Measurements from ENCODE around the gene CDC42BPB.

DNA sequence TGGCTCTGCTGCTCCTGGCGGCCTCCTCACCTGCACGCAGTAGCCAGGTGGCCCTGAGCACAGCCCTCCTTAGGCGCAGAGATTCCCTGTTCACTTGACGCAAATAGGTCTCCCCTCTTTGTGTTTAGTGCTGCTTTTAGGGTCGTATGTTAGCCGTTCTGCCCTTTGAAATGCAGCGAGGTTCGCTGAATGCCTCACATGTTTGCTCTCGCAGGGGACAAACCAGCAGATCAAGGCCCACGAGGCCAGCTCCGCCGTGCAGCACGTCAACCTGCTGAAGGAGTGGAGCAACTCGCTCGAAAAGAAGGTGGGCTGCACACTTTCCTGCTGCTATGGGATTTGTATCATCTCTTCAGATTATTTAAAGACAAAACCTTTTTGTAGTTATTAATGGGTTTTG is 166.2 kb downstream of the CDC42BPB start:
- TF ChIP-seq, protein P1, sequence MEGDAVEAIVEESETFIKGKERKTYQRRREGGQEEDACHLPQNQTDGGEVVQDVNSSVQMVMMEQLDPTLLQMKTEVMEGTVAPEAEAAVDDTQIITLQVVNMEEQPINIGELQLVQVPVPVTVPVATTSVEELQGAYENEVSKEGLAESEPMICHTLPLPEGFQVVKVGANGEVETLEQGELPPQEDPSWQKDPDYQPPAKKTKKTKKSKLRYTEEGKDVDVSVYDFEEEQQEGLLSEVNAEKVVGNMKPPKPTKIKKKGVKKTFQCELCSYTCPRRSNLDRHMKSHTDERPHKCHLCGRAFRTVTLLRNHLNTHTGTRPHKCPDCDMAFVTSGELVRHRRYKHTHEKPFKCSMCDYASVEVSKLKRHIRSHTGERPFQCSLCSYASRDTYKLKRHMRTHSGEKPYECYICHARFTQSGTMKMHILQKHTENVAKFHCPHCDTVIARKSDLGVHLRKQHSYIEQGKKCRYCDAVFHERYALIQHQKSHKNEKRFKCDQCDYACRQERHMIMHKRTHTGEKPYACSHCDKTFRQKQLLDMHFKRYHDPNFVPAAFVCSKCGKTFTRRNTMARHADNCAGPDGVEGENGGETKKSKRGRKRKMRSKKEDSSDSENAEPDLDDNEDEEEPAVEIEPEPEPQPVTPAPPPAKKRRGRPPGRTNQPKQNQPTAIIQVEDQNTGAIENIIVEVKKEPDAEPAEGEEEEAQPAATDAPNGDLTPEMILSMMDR (IDR thresholded peaks at IDR 0.05; ENCODE audit: borderline replicate concordance, extremely low read depth, low read length, poor library complexity, severe bottlenecking) = no peak
- TF ChIP-seq EZH2 (IDR thresholded peaks at IDR 0.05; ENCODE audit: borderline replicate concordance, low read depth, low read length, severe bottlenecking) = no peak

All from DND-41 (cell line).